ENCODE results near the gene GABRA6.

GABRA6 gene

DNA sequence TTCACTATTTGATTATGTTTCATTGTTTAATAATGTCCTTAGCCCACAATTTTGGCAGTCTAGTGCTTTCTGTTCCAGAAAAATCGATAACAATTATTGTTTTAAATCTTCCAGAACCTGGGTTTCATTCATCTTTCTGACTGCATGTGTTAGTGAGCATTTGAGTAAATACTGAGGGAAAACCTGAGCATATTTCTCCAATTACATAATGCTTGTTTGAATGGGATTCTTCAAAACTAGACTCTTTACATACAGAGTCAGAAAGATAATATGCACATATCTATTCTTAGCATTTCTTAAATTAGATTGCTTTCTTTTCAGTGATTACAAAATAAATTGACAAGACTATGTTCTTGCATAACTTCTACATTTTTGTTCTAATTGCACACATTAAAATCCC lies 21.9 kb downstream of the GABRA6 start:
- TF ChIP-seq, protein P1, sequence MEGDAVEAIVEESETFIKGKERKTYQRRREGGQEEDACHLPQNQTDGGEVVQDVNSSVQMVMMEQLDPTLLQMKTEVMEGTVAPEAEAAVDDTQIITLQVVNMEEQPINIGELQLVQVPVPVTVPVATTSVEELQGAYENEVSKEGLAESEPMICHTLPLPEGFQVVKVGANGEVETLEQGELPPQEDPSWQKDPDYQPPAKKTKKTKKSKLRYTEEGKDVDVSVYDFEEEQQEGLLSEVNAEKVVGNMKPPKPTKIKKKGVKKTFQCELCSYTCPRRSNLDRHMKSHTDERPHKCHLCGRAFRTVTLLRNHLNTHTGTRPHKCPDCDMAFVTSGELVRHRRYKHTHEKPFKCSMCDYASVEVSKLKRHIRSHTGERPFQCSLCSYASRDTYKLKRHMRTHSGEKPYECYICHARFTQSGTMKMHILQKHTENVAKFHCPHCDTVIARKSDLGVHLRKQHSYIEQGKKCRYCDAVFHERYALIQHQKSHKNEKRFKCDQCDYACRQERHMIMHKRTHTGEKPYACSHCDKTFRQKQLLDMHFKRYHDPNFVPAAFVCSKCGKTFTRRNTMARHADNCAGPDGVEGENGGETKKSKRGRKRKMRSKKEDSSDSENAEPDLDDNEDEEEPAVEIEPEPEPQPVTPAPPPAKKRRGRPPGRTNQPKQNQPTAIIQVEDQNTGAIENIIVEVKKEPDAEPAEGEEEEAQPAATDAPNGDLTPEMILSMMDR (IDR thresholded peaks at IDR 0.05; ENCODE audit: extremely low read depth, missing control alignments) = no peak
- DNase-seq (ENCODE audit: low spot score) = no peak

DNA sequence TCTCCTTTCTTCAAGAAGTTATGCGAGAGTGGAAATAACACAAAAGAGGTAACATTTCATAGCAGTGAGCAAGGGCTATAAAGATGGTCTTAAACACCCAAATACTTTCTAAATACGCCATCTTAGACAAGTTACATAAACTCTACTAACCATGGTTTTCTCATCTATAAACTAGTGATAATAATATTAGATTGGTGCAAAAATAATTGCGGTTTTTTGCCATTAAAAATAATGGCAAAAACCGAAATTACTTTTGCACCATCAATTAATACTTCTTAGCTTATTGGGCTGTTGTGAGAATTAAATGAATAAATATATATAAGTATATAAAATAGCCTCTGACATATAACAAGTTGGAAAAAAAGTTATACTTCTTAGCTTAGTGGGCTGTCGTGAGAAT lies 23.7 kb downstream of the GABRA6 start:
- TF ChIP-seq, protein P1 (IDR thresholded peaks at IDR 0.05; ENCODE audit: extremely low read depth, missing control alignments) = no peak
- DNase-seq (ENCODE audit: low spot score) = no peak

DNA sequence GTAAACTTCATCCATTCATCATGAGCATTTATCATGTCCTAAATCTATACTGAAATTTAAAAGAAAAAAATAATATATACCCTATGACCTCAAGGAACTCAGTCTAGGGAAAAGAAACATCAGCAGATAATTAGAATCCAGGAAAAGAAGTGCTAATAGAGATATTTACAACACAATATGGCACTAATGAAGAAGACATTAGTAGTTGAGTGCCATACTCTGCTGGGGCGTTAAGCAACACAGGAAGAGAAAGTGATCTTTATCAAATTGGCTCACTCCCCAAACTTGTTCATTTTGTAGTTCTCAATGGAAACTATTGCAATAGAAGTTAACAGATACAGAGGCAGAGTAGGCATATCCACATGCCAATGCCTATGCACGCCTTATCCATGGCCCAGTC lies 27.5 kb downstream of the GABRA6 start:
- TF ChIP-seq, protein P1 (IDR thresholded peaks at IDR 0.05; ENCODE audit: extremely low read depth, missing control alignments) = no peak
- DNase-seq (ENCODE audit: low spot score) = no peak

DNA sequence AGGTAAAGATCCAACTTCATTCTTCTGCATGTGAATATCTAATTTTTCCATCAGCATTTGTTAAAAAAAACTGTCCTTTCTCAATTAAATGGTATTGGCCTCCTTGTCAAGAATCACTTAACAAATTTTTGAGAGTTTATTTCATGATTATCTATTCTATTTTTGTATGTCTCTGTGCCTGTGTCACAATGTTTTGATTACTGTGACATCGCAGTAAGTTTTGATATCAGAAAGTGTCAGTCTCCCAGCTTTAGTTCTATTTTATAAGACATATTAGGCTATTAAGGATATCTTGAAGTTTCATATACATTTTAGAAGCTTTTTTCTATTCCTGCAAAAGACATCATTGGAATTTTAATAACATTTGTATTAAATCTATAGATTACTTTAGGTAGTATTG lies 33.6 kb downstream of the GABRA6 start:
- TF ChIP-seq, protein P1 (IDR thresholded peaks at IDR 0.05; ENCODE audit: extremely low read depth, missing control alignments) = no peak

DNA sequence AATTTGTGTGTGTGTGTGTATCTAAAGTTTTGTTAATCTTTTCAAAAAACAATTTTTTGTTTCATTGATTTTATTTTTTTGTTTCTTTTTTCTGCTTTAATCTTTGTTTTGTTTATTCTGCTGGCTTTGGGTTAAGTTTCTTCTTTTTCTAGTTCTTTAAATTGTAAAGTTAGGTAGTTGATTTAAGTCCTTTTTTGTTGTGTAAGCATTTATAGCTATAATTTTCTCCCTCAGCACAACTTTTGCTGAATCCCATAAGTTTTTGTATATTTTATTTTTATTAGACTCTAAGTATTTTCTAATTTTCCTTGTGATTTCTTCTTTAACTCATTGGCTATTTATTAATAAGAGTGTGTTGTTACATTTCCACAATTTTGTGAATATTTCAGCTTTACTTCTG lies 34.9 kb downstream of the GABRA6 start:
- TF ChIP-seq, protein P1 (IDR thresholded peaks at IDR 0.05; ENCODE audit: extremely low read depth, missing control alignments) = no peak
- DNase-seq (ENCODE audit: low spot score) = no peak

More for the DNA sequence above, 33.6 kb downstream of the GABRA6 start:
- no peak for DNase-seq (ENCODE audit: low spot score)

DNA sequence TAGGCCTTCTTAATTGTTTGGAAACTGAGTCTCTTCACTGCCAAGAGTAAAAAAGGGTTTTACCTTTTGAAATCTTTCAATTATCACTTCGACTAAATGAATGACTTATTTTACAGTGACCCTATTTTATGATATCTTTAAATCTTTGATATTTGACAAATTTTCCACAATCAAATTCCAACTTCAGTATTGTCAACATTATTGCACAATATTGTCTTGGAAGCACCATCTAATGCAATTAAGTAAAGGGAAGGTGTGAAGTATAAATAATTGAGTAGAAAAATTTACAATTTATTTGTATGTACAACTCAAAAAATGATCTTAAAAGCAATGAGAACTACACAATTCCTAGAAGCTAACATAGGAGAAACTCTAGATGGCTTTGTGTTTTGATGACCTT lies 49.2 kb downstream of the GABRA6 start:
- TF ChIP-seq, protein P1 (IDR thresholded peaks at IDR 0.05; ENCODE audit: extremely low read depth, missing control alignments) = no peak
- no peak for DNase-seq (ENCODE audit: low spot score)

DNA sequence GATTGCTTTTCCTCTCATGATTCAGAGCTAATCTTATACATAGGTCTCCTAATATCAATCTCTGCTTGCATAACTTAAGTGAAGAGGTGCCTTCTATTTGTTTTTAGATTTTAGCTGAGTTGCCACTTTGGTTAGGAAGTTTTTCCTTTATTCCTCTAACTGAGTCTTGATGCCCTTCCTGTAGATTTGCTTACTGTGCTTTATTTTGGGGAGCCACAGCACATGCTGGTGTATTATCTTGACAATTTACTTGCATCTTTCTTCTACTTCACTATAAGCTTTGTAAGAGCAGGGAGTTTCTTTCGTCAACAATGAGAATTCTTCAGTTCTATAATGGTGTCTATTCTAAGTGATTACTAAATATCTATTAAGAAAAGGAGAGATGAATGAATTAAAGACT lies 54.9 kb downstream of the GABRA6 start:
- TF ChIP-seq, protein P1 (IDR thresholded peaks at IDR 0.05; ENCODE audit: extremely low read depth, missing control alignments) = no peak
- no peak for DNase-seq (ENCODE audit: low spot score)
